Kidney epithelial cell (primary cell): ENCODE measurements around the gene CTXN1. TPM values are rescaled to one million over a fixed set of nuclear protein-coding genes. Genes with fewer than 3 reads are reported as not detected.

Experiments
- DNase-seq: peaks from one replicate; pipeline ENCODE4 v3.0.0-alpha.2; 2010; ENCODE audit warnings: low read depth
- H3K27me3 ChIP-seq: 2 replicates; pipeline ENCODE4 v1.6.0; 2011; ENCODE audit warnings: low read length; ENCODE audit not compliant: control insufficient read depth, insufficient read depth
- H3K36me3 ChIP-seq: 2 replicates; pipeline ENCODE4 v1.5.1; 2011; ENCODE audit warnings: low read length; ENCODE audit not compliant: control insufficient read depth, insufficient read depth
- H3K4me3 ChIP-seq: 2 replicates; pipeline ENCODE4 v1.5.1; 2011; ENCODE audit warnings: low read depth, mild to moderate bottlenecking, control low read depth, low read length
- CTCF ChIP-seq: IDR thresholded peaks from 2 replicates; pipeline ENCODE4 v1.5.1; 2011; ENCODE audit warnings: mild to moderate bottlenecking, moderate library complexity, low read length, control low read depth, inconsistent platforms; ENCODE audit not compliant: insufficient read depth, poor library complexity, severe bottlenecking
- total RNA-seq: library from RNA; depleted of rRNA; stranded (reverse); fragments of >200 nt; gene quantifications from 2 replicates; pipeline ENCODE4 v1.2.3, GENCODE V29; 2015

CTXN1 gene
- total RNA-seq, 1 donor from 2014 or later: 16.1 TPM

GRCh38 chr19:7924651-7925170, 1.2 kb downstream of the CTXN1 start:
- Histone ChIP-seq H3K27me3 (no peaks in the 10 kb centered on the region), H3K4me3 (peak overlapping the region; percentile 39), H3K36me3 (no peaks in the 10 kb centered on the region)
- no peak for TF ChIP-seq CTCF
- no peak for DNase-seq

- DNase-seq: no peak
- H3K27me3 ChIP-seq: no peaks in the 10 kb centered on the region
- H3K36me3 ChIP-seq: no peaks in the 10 kb centered on the region
- H3K4me3 ChIP-seq: no peak overlapping the region
- no peak for TF ChIP-seq CTCF
These were observed 1.7 kb downstream of the CTXN1 start for GRCh38 chr19:7924241-7924640.

GRCh38 chr19:7923295-7924191, 2.4 kb downstream of the CTXN1 start:
- TF ChIP-seq CTCF: no peak

GRCh38 chr19:7922836-7923195, 3.1 kb downstream of the CTXN1 start:
- DNase-seq: no peak
- Histone ChIP-seq H3K36me3 (no peaks in the 10 kb centered on the region), H3K4me3 (no peak overlapping the region), H3K27me3 (peaks cover 5% of the 10 kb centered on the region)
- no peak for TF ChIP-seq CTCF

More at GRCh38 chr19:7923295-7924191, 2.4 kb downstream of the CTXN1 start:
- H3K36me3 ChIP-seq: no peaks in the 10 kb centered on the region
- no peak overlapping the region for H3K4me3 ChIP-seq
- peaks cover 3% of the 10 kb centered on the region for H3K27me3 ChIP-seq
- DNase-seq: no peak

GRCh38 chr19:7921967-7922835, 3.7 kb downstream of the CTXN1 start:
- Histone ChIP-seq H3K27me3 (peaks cover 11% of the 10 kb centered on the region), H3K4me3 (no peak overlapping the region), H3K36me3 (no peaks in the 10 kb centered on the region)
- TF ChIP-seq CTCF: no peak
- no peak for DNase-seq
